Esophagus mucosa (tissue), 1 donor: ENCODE results near the gene PABPN1. TPM values are rescaled to one million over a fixed set of nuclear protein-coding genes. Genes with fewer than 3 reads are reported as not detected.
A peak's percentile ranks its signal among the peaks of the same experiment; 100 is the strongest.

ENCODE experiments used
- ATAC-seq: fragments of 200-7000 bp; cut with Tn5 transposase; one replicate; pipeline ENCODE4 v1.9.1; 2020
- total RNA-seq: library from RNA; stranded (reverse); gene quantifications from one replicate; pipeline ENCODE4 v1.2.4, GENCODE V29; 2023
- donor health status: DM: yes; HTN: yes; CAD: no.

The PABPN1 gene
- total RNA-seq, 1 donor from 2014 or later: 77.7 TPM

DNA sequence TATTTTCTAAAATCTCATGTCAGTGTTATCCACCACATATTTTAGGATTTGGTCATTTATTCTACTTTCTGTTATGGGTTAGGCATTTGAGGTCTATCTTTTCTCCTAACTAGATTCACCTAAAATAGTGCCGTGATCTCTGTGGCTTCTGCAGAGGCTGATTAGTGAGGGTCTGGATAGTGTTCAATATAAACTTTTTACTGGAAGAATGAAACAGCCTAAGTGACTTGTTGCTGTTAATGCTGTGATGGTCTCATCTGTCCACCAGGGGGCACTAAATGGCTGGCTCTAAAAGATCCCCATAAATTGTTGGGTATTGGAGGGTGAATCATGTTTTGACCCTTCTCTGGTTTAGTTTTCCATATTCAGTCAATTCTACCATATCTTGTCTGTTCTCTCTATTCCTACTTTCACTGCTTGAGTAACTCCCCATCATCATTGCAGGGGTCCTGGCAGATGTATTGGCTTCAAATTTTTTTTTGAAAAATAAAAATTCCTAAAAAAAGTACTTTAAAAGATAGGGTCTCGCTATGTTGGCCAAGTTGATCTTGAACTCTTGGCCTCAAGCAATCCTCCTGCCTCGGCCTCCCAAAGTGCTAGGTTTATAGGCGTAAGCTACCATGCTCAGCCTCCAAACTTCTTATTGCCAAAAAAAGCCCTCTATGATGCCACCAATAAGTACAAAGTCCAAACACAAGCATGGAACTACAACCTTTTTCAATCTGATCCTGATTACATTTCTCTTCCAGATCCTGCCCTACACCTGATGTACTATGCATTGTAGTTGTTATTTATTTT lies 6.9 kb downstream of the PABPN1 start:
- ATAC-seq: peak; percentile 73

DNA sequence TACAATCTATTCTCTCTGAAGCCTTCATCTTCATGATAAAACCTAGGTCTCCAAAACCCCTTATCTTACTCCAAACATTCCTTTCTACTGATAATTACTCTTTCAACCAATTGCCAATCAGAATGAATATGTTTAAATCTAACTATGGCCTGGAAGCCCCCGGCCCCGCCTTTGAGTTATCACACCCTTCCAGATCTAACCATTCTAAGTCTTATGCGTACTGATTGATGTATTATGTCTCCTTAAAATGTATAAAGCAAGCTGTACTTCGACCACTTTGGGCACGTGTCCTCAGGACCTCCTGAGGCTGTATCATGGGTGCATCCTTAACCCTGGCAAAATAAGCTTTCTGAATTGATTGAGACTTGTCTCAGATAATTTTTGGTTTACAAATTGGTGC lies 14.4 kb downstream of the PABPN1 start:
- ATAC-seq: no peak

DNA sequence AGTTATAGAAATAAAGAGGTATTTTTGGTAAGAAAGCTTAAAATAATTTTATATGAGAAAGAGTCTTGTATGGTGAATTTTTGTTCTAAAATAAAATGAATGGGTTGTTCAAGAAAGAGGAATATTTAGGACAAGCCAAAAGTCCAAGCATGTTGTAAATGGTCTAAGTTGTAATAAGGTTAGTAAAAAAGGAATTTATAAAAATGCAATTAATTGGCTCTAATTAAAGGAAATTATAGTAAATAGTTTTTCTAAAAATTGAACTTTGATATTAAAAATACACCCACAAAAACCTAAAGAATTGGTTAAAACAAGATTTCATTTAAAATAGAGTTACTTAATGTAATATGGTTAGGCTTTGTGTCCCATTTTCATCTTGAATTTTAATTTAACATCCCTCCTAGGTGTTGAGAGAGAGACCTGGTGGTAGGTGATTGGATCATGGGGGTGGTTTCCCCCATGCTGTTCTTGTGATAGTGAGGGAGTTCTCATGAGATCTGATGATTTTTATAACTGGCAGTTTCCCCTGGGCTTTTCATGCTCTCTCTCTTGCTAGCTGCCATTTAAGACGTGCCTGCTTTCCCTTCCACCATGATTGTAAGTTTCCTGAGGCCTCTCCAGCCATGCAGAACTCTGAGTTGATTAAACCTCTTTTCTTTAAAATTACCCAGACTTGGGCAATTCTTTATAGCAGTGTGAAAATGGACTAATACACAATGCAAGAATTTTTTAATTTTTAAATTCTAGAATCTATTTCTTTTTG lies 18.4 kb downstream of the PABPN1 start:
- ATAC-seq: no peak

DNA sequence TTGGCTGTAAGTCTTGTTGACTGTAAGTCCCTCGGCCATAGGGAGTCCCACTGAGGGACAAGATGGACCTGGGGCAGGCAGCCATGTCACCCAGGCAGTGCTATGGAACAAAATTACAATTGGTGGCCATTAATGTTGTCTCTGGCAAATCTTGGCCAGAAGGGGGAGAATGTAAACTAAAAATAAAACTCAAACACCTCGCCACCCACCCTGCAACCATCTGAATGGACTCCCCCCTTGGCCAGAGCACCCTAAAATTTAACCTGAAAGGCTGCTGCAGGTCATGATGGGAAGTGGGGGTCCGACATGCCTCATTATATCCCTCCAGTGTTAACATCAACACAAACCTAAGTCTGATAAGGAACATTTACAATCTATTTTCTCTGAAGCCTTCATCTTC lies 23.2 kb downstream of the PABPN1 start:
- ATAC-seq: no peak

DNA sequence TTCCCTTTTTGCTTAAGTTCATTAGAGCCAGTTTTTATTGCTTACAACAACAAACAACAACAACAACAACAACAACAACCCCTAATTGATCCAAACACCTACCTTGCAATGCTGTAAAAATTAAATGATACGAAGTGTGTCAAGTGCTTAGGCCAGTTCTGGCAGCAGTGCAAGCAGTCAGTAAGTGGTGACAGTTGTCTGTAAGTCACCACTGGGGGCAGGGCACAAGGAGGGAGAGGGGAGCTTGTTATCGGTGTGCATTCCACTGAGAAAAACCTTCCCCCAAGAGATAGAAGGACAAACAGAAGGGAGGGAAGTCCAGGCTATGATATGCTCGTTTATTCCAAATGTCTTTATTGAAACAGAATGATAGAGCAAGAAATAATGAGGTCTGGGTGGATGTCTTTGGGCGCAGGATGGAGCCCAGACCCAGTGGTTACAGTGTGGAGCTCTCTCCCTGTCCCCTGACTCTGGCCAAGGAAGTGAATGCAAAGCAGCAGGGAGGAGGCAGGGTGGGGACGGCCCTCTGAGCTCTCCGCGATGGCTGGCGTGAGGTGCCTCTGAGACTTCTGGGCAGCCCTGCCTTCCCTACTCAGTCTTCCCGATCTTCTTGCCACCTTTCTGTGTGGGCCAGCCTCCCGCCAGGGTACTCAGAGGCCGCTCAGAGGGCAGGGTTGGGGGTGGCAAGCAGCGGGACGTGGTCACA lies 24.9 kb downstream of the PABPN1 start:
- no peak for ATAC-seq

DNA sequence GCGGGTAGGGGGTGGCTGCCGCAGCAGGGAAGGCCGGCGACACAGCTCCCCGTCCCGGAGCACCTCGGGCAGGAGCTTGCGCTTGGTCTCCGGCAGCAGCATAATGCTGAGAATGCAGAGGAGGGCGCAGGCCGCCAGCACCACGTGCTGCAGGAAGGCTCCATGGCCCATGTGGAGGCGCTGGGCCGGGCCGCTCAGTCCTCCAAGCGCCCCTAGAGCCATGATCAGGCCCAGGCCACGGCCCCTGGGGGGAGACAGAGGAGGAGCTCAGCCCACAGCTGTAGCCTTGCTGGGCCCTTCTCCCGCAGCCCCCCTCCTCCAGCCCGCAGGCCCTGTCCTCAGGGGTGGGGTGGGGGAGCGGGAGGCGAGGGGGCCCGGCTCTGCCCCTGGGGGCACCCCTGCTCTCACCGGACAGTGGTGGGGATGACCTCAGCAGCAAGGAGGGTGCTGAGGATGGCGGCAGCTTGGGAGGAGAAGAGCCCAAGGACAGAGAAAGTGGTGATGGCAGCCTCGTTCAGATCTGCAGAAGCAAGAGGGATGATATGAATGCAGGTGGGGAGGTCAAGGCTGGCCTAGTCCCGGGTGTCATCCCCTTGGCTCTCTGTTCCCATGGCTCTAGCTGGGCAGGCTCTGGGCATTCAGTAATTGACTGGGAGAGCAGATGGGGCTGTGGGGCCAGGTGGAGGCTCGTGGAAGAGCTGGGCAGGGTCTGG lies 25.6 kb downstream of the PABPN1 start:
- ATAC-seq: no peak

DNA sequence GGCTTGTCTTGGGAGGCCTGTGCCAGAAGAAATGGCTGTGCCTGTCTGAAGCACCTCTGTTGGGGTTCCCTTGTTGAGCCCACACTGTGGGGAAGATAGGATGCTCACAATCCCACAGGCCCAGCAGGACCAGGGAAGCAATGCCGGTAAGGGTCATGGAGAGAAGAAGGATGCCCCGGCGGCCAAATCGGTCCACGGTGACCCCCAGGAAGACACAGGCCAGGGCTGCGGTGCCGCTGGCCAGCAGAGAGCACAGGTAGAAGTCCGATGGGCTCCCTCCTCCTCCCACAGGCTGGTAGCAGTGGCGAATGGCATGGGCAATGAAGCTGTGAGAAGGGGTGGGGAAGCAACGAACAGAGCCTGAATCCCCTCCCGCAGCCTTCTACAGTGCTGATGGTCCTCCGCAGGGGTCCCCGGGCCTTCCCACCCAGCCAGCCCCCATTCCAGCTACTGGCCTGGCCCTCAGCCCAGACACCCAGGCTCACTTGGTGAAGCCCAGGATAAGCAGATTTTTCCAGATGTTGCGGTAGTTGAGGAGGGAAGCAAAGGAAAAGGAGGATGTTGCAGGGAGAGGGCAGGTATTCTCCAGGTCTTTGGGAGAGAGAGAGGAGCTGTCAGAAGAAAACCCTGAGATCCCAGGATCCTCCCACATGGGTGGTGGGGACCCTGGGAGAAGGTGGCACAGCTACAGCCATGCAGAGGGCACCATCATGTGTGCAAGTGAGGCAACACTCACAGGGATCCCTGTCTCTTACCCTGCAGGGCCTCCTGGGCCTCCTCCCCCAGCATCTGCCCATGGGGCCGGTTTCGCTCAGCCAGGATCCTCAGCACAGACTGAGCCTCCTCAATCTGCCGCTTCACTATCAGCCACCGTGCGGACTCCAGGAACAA lies 26.4 kb downstream of the PABPN1 start:
- no peak for ATAC-seq

DNA sequence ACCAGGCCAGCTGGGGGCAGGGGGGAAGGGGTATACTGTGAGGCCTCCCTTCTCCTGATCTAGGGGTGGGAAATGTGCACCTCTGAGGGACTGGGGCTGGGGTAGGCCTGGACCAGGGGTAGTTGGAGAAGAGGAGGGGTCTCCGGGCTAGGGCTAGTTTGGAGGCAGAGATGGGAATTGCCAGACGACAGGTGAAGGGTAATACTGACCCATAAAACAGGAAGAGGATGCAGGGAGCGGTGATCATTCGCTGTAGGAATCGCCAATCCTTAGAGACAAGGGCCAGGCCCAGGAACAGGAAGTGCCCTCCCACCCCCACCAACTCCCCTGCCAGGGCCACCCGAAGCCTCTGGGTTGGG lies 27.0 kb downstream of the PABPN1 start:
- no peak for ATAC-seq

DNA sequence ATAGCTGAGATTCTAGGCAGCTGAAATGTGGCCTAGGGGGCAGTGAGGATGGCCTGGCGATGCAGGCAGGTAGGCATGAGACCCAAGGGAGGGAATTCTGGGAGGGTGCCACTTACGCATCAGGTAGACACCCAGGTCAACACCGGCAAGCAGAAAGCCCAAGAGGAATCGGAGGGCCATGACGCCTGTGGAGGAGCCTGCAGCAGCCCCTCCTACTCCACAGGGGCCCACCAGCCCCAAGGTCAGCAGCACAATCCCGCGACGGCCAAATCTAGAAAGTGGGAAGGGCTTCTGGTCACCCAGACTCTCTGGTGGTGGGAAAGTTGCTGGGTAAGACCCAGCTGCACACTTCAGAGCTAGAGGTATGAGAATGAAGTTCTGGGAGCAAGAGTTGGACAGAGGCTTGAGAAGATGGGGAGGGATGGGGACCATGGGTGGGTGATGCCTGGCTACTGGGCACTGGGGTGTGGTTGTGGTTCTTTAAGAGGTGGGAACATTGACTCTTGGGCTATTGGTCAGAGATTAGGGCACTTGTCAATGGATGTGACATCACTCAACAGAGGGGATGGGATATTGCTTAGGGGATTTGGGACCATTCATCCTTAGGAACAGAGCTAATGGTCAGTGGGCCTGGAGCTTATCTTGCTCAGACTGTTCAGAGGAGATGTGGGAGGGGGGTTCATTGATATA lies 28.0 kb downstream of the PABPN1 start:
- no peak for ATAC-seq

DNA sequence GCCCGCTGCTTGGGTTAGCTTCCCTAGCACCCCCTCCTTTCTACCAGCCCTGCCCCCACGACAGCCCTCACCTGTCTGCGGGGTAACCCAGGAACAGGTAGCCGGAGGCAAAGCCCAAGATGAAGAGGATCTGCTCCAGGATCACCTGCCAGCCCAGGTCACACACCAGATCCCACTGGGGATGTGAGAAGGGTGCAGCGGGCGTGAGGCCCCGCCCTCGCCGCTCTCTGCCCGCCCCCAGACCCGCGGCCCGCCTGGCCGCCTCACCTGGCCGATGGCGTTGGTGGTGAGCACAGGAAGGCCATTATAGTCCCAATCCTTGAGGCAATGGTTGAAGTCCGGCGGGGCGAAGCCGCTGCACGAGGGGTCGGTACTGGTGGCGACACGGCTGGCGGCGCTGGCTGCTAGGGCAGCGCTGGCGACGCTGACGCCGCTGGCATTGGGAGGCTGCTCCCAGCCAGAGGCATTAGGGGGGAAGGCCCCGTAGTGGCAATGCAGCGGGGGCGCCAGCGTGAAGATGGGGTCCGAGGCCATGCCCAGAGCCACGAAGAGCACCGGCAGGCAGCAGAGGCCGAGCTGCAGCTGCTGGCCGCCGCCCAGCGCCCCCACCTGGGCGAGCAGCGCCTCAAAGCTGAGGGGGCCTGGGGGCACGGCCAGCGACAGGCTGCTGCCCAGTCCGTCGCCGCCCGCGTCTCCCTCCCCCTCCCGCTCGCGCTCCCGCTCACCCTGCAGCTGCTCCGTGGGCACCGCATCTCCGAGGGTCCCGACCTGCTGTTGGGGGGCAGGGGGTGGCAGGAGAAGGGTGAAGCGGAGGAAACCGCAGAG lies 30.6 kb downstream of the PABPN1 start:
- no peak for ATAC-seq

DNA sequence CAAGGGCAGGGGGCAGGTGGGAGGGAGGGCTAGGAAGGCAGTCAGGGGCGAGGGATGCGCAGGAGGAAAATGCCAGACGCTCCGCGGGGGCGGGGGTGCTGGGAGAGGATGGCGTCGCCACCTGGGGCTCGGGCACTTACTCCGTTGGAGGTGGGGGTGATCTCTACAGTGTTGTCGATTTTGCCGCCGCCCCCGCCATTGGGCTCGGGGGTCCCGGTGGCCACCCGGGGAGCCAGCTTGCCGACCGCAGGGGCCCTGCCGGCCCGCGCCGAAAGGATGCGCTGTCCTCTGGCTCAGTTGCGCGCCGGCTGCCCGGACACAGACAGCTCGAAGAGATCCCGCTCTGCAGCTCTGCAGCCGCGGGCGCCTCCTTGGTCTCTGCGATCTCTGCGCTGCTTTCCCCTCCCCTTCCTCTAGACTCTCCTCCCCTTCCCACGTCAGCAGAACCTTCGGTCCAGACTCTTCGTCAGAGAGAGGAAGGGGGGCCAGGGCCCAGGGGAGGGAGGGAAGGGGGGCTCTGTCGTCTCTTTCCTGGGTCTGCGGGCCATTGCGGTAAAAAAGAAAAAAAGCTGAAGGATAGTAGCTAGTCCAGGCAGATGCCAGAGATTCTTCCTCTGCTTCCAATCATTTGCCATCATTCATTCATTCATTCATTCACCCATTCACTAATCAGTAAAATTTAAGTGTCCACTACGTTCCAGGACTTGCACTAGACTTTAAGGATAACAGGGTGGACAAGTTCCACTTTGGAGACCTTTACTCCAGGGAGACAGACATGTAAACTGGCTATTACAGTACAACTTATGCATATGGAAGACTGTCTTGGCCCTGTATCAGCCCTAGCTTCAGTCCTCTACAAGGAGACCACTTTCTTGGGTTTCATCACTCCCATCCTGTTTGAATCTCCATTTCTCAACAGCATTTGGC lies 31.5 kb downstream of the PABPN1 start, which contains the start of gene SLC22A17:
TSS of gene SLC22A17 (minus strand) at position 382 of the 927 bp plus-strand sequence.
- ATAC-seq: peak; percentile 67

DNA sequence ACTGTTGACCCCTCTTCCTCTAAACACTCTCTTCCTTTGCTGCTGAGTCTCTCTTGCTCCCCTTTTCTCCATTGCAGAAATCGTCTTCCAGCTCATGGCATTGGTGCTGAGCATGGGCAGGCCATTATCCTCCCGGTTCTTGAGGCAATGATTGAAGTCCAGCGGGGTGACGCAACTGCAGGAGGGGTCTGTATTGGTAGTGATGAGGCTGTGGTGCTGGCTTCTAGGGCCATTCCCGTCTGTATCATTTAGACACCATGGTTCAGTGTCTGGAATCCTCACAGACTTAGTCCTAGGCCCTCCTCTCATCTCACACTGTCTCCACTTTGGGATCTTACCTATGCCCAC lies 32.1 kb downstream of the PABPN1 start:
- no peak for ATAC-seq

DNA sequence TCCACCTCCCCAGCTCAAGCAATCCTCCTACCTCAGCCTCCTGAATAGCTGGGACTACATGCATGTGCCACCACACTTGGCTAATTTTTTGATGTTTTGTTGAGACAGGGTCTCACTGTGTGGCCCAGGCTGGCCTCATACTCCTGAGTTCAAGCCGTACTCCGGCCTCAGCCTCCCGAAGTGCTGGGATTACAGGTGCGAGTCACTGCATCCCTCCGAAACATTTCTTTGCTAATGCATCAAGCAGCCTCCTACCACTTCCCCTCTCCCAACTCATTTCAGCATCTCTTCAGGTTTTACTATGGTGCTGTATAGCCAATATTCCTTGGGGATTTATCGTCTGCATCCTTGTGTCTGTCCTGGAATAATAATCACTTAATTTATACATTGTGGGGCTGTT lies 33.7 kb downstream of the PABPN1 start:
- no peak for ATAC-seq

DNA sequence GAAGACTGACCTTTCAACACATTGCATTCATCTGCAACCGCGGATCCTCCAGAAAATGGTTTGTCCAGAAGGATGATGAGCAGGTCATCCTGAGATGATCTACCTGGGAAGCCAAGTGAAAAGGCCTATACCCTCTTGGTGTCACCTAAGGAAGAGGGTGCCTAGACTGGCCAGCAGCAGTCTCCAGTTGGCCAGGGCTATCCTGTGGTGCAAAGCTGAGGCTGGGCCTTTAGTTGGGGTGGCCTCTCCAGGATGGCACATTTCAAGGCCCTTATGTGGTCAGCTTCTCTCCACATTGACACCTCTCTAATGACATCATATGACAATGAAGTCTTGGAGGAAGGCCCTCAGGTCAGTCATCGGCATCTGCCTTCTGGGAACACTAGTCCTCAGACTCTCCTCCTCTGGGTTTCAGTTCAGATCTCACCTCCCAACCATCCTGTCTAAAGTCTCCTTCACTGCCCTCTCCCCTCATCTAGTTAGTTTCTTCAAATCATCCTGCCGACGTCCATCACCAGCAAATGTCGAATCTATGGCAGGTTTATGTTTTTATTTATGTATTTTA lies 34.7 kb downstream of the PABPN1 start:
- no peak for ATAC-seq

DNA sequence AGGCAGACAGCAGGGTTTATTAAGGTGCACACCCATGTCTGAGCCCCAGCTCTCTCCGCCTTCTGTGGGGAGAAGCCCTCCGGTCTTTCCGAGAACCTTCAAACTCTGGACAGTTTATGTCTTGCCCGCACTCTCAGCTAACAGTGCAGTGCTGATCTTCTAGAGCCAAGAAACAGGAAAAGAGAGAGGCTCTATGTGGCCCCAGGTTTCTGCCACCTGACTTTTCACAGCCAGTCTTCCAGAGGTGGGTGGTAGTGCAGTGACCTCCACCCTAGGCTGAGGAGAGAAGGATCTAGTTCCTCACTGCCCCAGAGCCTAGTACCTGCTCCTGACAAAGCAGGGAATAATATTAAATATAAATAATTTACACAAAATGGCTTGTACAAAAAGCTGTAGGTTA lies 35.4 kb downstream of the PABPN1 start:
- no peak for ATAC-seq

DNA sequence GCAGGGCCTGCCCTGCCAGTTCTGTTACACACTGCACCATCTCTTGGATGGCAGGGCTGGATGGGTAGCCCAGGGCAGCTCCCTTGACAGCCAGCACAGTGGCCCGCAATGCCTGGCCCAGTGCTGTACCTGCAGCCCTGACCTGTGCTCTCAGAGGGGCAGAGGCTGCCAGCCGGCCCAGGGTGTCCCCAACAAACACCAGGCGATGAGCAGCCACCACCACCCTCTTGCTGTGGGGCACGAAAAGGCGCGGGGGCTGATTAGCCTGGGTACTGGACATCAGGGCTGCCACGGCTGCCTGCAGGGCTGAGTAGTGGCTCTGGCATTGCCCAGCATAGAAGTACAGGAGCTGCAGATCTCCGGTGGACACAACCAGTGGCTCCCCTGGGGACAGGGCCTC lies 36.0 kb downstream of the PABPN1 start:
- ATAC-seq: no peak

DNA sequence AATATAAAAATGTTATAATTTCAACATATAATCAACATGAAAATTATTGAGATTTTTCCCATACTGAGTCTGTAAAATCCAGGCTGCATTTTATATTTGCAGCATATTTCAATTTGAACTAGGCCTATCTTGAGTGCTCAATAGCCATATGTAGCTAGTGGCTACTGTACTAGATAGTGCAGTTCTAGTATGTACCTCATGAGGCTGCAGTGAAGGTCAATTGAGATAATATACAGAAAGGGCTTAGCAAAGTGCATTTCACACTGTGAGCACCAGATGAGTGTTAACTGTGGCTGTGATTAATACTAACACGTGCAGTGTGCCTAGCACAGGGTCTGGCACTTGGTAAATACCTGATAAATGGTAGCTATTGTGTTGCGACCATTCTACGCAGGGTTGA lies 36.8 kb downstream of the PABPN1 start:
- no peak for ATAC-seq

DNA sequence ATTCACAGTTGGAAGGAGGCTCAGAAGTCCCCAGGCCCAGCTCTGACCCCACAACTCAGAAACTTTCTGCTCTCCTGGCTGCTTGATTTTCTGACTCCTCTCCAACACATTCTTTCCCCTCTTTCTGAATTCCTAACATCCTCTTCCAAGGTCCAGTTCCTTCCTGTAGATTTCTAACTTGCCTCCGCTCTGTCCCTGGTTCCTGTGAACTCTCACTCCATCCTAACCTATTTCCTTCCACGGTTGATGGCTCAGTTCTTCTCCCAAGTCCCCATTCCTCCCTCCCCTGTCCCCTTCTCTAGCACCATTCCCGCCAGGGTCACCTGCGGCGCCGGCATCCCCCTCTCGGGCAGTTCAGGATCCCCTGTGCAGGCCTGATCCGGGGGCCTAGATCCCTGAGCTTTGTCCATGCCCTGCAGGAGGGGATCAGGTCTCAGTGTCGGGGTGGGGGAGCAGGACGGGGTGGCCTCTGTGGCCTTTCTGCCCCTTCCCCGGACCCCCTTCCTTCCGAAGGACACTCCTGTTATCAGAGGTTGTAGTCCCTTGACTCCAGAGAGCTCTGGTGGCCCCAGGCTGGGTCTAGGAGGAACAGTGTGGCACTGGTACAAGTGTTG lies 37.4 kb downstream of the PABPN1 start:
- no peak for ATAC-seq
